CD1c-positive myeloid dendritic cell (primary cell): ENCODE results near the gene TCF7L2.
"Not testable (repeated sequence)": the region's sequence is repeated elsewhere in the genome, so short reads cannot be mapped to it uniquely, and the experiment has no call there.

Experiments used
- DNase-seq: peaks from one replicate; pipeline ENCODE4 v3.0.0-alpha.2; 2016; ENCODE audit errors: extremely low spot score

Gene TCF7L2

GRCh38 chr10:113095419-113096127, 145.5 kb downstream of the TCF7L2 start:
- peak; percentile 26 for DNase-seq

GRCh38 chr10:113096128-113096996, 146.3 kb downstream of the TCF7L2 start:
- no peak for DNase-seq

- DNase-seq = peak; percentile 82
Observed at GRCh38 chr10:113097036-113097435, 147.0 kb downstream of the TCF7L2 start.

GRCh38 chr10:113099431-113100183, 149.6 kb downstream of the TCF7L2 start:
- DNase-seq = peak; percentile 81

- DNase-seq = peak; percentile 33
Observed at GRCh38 chr10:113100281-113100680, 150.2 kb downstream of the TCF7L2 start.

GRCh38 chr10:113103131-113103840, 153.2 kb downstream of the TCF7L2 start:
- no peak for DNase-seq

GRCh38 chr10:113104047-113104446, 154.0 kb downstream of the TCF7L2 start:
- peak; percentile 68 for DNase-seq

- peak; percentile 51 for DNase-seq
Observed at GRCh38 chr10:113108194-113108835, 158.3 kb downstream of the TCF7L2 start.

- no peak for DNase-seq
Observed at GRCh38 chr10:113108948-113109347, 158.9 kb downstream of the TCF7L2 start.

GRCh38 chr10:113109482-113109881, 159.4 kb downstream of the TCF7L2 start:
- not testable (repeated sequence) for DNase-seq

- no peak for DNase-seq
Observed at GRCh38 chr10:113111260-113111659, 161.2 kb downstream of the TCF7L2 start.

GRCh38 chr10:113111900-113112853, 162.1 kb downstream of the TCF7L2 start:
- no peak for DNase-seq

GRCh38 chr10:113113241-113113640, 163.2 kb downstream of the TCF7L2 start:
- no peak for DNase-seq

GRCh38 chr10:113113918-113114317, 163.9 kb downstream of the TCF7L2 start:
- no peak for DNase-seq

GRCh38 chr10:113115556-113115955, 165.5 kb downstream of the TCF7L2 start:
- DNase-seq = no peak

GRCh38 chr10:113118882-113119281, 168.8 kb downstream of the TCF7L2 start:
- DNase-seq = no peak

GRCh38 chr10:113119801-113120200, 169.8 kb downstream of the TCF7L2 start:
- no peak for DNase-seq

- DNase-seq = no peak
Observed at GRCh38 chr10:113121153-113121552, 171.1 kb downstream of the TCF7L2 start.

GRCh38 chr10:113122947-113123346, 172.9 kb downstream of the TCF7L2 start:
- DNase-seq = no peak

- DNase-seq = no peak
Observed at GRCh38 chr10:113124724-113125123, 174.7 kb downstream of the TCF7L2 start.
